ENCODE measurements around the gene CBARP. TPM values are rescaled to one million over a fixed set of nuclear protein-coding genes. Genes with fewer than 3 reads are reported as not detected.

CBARP gene
- total and polyA plus RNA-seq, 9 of the 15 experiments (the other 6 are each of a cell fraction or from before 2014, with no cell fraction given): 0.03 to 8.9 (median 1.2) TPM; not detected in 1

DNA sequence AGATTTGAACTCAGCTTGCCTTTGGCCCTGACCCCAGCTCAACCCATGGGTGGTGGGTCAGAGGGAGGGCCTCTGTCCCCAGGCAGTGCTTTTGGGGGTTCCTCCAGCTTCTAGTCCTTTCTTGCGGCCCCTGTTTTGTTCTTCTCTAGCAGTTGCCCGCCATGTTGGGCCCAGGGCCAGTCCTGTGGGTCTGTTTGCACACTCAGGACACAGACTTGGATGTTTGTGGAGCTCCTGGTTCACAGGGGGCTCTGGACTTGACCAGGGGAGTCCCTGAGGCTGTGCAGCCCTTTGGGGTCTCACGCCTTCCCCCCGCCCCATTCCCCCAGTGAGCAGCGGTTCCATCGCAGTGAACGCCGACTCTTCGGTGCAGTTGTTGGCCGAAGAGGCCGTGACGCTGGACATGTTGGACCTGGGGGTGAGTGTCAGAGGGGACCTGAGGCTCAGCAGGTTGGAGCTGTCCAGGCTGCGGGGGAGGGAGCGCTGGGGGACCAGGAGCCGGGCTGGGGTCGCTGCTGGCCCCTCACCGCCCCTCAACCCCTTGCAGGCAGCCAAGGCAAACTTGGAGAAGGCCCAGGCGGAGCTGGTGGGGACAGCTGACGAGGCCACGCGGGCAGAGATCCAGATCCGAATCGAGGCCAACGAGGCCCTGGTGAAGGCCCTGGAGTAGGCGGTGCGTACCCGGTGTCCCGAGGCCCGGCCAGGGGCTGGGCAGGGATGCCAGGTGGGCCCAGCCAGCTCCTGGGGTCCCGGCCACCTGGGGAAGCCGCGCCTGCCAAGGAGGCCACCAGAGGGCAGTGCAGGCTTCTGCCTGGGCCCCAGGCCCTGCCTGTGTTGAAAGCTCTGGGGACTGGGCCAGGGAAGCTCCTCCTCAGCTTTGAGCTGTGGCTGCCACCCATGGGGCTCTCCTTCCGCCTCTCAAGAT, 6.2 kb upstream of the CBARP start (continued):
- TF ChIP-seq, protein P1, sequence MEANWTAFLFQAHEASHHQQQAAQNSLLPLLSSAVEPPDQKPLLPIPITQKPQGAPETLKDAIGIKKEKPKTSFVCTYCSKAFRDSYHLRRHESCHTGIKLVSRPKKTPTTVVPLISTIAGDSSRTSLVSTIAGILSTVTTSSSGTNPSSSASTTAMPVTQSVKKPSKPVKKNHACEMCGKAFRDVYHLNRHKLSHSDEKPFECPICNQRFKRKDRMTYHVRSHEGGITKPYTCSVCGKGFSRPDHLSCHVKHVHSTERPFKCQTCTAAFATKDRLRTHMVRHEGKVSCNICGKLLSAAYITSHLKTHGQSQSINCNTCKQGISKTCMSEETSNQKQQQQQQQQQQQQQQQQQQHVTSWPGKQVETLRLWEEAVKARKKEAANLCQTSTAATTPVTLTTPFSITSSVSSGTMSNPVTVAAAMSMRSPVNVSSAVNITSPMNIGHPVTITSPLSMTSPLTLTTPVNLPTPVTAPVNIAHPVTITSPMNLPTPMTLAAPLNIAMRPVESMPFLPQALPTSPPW (CRISPR knock-in tag; IDR thresholded peaks at IDR 0.05): peak; percentile 16; the same call in 1 of the 2 replicates
- TF ChIP-seq STAG1 (CRISPR knock-in tag; IDR thresholded peaks at IDR 0.05; ENCODE audit: borderline replicate concordance) (peak; percentile 91), ZNF263 (CRISPR knock-in tag; IDR thresholded peaks at IDR 0.05; ENCODE audit: borderline replicate concordance) (peak; percentile 70), NR4A1 (CRISPR knock-in tag; IDR thresholded peaks at IDR 0.05) (no peak), NR4A1 (tag; IDR thresholded peaks at IDR 0.05) (0 out of 2 replicates have a peak, but pooled peaks have one; percentile 19), YY1 (IDR thresholded peaks at IDR 0.05; ENCODE audit: borderline replicate concordance in 1 of 3, control insufficient read depth in 1 of 3, extremely low read depth in 1 of 3, insufficient read depth in 3 of 3, insufficient read length in 1 of 3, insufficient replicate concordance in 2 of 3, low read depth in 1 of 3, low read length in 2 of 3) (peak in 1 of 3 experiments; percentile 50), TAL1 (IDR thresholded peaks at IDR 0.05) (no peak), ATF7 (IDR thresholded peaks at IDR 0.05) (peak; percentile 46; the same call in 1 of the 2 replicates), CBFB (CRISPR knock-in tag; IDR thresholded peaks at IDR 0.05) (no peak), JUND (IDR thresholded peaks at IDR 0.05; ENCODE audit: borderline replicate concordance, low read depth, low read length) (peak; percentile 55), JUND (tag; IDR thresholded peaks at IDR 0.05; ENCODE audit: borderline replicate concordance, low read depth, low read length) (no peak), GTF2F1 (IDR thresholded peaks at IDR 0.05; ENCODE audit: low read depth, low read length) (peak; percentile 16; the same call in 1 of the 2 replicates), MYC (IDR thresholded peaks at IDR 0.05; ENCODE audit: low read depth, low read length) (peak; percentile 68; the same call in 1 of the 2 replicates), MYC (CRISPR knock-in tag; IDR thresholded peaks at IDR 0.05; ENCODE audit: borderline replicate concordance, low read depth) (no peak), KDM1A (IDR thresholded peaks at IDR 0.05) (0 out of 4 replicates have a peak, but pooled peaks of 1 of the 2 experiments have one; percentile 34), POLR2G (IDR thresholded peaks at IDR 0.05; ENCODE audit: low read depth, low read length) (peak; percentile 47), NCOA6 (IDR thresholded peaks at IDR 0.05) (no peak), HEY1 (CRISPR knock-in tag; IDR thresholded peaks at IDR 0.05; ENCODE audit: borderline replicate concordance) (no peak)
- TF ChIP-seq, protein P2, sequence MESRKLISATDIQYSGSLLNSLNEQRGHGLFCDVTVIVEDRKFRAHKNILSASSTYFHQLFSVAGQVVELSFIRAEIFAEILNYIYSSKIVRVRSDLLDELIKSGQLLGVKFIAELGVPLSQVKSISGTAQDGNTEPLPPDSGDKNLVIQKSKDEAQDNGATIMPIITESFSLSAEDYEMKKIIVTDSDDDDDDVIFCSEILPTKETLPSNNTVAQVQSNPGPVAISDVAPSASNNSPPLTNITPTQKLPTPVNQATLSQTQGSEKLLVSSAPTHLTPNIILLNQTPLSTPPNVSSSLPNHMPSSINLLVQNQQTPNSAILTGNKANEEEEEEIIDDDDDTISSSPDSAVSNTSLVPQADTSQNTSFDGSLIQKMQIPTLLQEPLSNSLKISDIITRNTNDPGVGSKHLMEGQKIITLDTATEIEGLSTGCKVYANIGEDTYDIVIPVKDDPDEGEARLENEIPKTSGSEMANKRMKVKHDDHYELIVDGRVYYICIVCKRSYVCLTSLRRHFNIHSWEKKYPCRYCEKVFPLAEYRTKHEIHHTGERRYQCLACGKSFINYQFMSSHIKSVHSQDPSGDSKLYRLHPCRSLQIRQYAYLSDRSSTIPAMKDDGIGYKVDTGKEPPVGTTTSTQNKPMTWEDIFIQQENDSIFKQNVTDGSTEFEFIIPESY (CRISPR knock-in tag; IDR thresholded peaks at IDR 0.05): peak; percentile 51; the same call in 1 of the 2 replicates

Measured in K562 (cell line).